Type B pancreatic cell (in vitro differentiated cells): ENCODE results near the gene TRAPPC14. TPM values are rescaled to one million over a fixed set of nuclear protein-coding genes. Genes with fewer than 3 reads are reported as not detected.
A peak's percentile ranks its signal among the peaks of the same experiment; 100 is the strongest.
"Not testable (repeated sequence)": the region's sequence is repeated elsewhere in the genome, so short reads cannot be mapped to it uniquely, and the experiment has no call there.

Experiments used
- DNase-seq: peaks from one replicate; pipeline ENCODE4 v3.0.0; 2021; ENCODE audit warnings: mixed read lengths; ENCODE audit not compliant: unreplicated experiment; ENCODE audit errors: extremely low spot score
- H3K27ac Mint-ChIP-seq: 2 replicates; pipeline ENCODE4 v1.8.0; 2021; ENCODE audit warnings: mild to moderate bottlenecking, mixed read lengths
- H3K27me3 Mint-ChIP-seq: 2 replicates; pipeline ENCODE4 v1.8.0; 2021; ENCODE audit warnings: mixed read lengths
- H3K36me3 Mint-ChIP-seq: 2 replicates; pipeline ENCODE4 v1.8.0; 2021; ENCODE audit warnings: mixed read lengths
- H3K4me1 Mint-ChIP-seq: one replicate; pipeline ENCODE4 v1.8.0; 2021; ENCODE audit warnings: mixed read lengths; ENCODE audit not compliant: unreplicated experiment
- H3K4me3 Mint-ChIP-seq: 2 replicates; pipeline ENCODE4 v1.8.0; 2021; ENCODE audit warnings: mild to moderate bottlenecking, mixed read lengths
- H3K9me3 Mint-ChIP-seq: 2 replicates; pipeline ENCODE4 v1.8.0; 2021; ENCODE audit warnings: mixed read lengths
- total RNA-seq: library from RNA; stranded (reverse); gene quantifications from 2 replicates; pipeline ENCODE4 v1.2.1, GENCODE V29; 2021; ENCODE audit warnings: low replicate concordance
- TF ChIP-seq, protein P1 (sequence below): fragments of 200-600 bp; sonication (generic); conservative IDR thresholded peaks from 2 replicates; pipeline ENCODE4 v1.5.0; 2021; ENCODE audit warnings: antibody characterized with exemption, mild to moderate bottlenecking

Gene TRAPPC14
- total RNA-seq, 1 donor from 2014 or later: 35.2 TPM

DNA sequence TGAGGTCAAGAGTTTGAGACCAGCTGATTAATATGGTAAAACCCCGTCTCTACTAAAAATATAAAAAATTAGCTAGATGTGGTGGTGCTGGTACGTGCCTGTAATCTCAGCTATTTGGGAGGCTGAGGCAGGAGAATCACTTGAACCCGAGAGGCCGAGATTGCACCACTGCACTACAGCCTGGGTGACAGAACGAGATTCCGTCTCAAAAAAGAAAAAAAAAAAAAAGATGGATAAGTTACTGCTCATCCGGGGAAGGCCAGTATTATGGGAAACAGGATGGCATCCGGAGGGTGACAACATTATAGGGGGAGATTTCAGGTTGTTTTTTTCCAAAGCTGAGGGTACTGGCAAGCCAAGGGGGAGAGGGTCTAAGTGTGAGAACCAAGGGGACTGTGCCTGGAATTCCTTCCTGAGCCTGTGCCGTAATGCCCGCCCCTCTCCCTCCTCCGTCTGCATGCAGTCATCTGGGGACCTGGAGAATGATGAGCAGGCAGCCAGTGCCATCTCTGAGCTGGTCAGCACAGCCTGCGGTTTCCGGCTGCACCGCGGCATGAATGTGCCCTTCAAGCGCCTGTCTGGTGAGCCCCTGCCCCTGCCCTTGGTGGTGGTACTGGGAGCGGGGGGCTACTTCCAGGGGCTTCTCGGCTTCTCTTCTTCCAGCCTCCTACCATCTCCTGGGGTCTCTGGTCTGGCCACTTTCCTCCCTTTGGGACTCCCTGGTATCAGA lies 5.4 kb downstream of the TRAPPC14 start:
- no peaks in the 10 kb centered on the region for H3K27me3 Mint-ChIP-seq
- no peak overlapping the region for H3K4me3 Mint-ChIP-seq
- no peaks in the 10 kb centered on the region for H3K9me3 Mint-ChIP-seq
- DNase-seq: no peak
- no peak overlapping the region for H3K27ac Mint-ChIP-seq
- TF ChIP-seq, protein P1, sequence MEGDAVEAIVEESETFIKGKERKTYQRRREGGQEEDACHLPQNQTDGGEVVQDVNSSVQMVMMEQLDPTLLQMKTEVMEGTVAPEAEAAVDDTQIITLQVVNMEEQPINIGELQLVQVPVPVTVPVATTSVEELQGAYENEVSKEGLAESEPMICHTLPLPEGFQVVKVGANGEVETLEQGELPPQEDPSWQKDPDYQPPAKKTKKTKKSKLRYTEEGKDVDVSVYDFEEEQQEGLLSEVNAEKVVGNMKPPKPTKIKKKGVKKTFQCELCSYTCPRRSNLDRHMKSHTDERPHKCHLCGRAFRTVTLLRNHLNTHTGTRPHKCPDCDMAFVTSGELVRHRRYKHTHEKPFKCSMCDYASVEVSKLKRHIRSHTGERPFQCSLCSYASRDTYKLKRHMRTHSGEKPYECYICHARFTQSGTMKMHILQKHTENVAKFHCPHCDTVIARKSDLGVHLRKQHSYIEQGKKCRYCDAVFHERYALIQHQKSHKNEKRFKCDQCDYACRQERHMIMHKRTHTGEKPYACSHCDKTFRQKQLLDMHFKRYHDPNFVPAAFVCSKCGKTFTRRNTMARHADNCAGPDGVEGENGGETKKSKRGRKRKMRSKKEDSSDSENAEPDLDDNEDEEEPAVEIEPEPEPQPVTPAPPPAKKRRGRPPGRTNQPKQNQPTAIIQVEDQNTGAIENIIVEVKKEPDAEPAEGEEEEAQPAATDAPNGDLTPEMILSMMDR: no peak
- H3K4me1 Mint-ChIP-seq: peaks cover 17% of the 10 kb centered on the region
- H3K36me3 Mint-ChIP-seq: peaks cover 8% of the 10 kb centered on the region

DNA sequence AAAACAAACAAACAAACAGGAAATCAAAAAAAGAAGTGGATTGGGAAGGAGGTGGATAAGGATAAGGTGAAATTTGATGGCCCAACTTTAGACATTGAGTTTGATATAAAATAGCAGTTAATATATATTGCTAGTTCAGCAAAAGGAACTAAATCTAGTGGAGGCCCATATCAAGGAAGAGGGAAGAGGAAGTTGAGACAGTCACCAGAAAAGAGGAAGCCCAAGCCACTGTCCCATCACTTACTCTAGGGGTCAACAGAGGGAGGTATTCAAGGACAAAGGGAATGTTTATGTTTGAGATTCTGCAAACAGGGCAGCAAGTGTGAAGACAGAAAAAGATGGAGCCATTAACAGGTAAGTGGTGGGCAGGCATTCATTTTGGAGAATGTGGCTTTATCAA lies 6.1 kb downstream of the TRAPPC14 start:
- Mint-ChIP-seq H3K36me3 (peaks cover 8% of the 10 kb centered on the region), H3K4me3 (no peak overlapping the region), H3K27ac (peak overlapping the region; percentile 2), H3K27me3 (no peaks in the 10 kb centered on the region), H3K4me1 (peaks cover 13% of the 10 kb centered on the region), H3K9me3 (no peaks in the 10 kb centered on the region)
- TF ChIP-seq, protein P1: no peak
- DNase-seq: no peak

DNA sequence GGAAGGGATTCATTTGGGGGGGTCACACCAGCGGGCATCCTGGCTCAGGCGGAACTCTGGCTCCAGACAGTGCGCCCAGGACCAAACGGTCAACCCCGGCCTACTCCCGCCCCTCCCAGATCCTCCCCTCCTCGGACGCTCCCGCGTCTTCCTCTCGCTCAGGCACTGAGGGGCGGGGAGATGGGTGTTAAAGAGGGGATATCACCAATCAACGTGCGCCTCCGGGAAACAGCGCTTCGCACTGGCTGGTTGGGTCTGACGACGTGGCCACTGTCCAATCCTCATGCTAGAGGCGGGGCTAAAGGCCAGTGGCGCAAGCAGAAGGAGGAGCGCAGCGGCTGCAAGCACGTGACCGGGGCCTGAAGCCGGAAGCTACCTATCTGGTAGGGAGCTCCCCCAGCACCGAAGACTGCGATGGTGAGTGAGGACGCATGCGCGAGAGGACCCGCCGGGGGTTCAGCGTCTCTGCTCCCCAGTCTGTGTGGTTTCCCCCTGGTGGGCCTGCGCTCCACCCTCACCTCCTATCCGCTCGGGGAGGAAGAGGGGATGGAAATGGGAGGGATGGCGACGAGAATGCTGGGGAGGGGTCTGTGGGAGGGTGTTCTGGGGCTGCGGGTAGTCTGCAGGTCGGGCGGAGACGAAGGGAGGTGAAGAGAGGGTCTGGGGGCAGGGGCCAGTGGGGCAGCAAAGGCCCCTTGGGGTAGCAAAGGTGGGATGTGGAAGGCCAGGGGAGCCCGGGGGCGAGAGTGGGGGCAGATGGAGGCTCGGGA lies 9.8 kb downstream of the TRAPPC14 start, which contains the start of gene LAMTOR4:
TSS of gene LAMTOR4 (plus strand) at position 360 of the 770 bp plus-strand sequence. CDS start at position 415, 55 bp downstream.
- TF ChIP-seq, protein P1: peak; percentile 28

DNA sequence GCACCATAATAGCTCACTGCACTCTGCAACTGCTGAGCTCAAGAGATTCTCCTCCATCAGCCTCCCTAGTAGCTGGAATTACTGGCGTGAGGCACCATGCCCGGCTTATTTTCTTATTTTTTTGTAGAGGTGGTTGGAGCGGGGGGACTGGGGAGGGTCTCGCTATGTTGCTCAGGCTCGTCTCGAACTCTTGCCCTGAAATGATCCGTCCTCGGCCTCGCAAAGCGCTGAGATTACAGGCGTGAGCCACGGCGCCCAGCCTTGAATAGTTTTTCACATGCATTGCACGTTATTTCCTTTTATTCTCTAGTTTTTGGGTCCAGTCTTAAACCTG lies 10.3 kb downstream of the TRAPPC14 start:
- no peaks in the 10 kb centered on the region for H3K27me3 Mint-ChIP-seq
- H3K4me1 Mint-ChIP-seq: peaks cover 13% of the 10 kb centered on the region
- H3K9me3 Mint-ChIP-seq: no peaks in the 10 kb centered on the region
- peaks cover 8% of the 10 kb centered on the region for H3K36me3 Mint-ChIP-seq
- TF ChIP-seq, protein P1: no peak
- H3K27ac Mint-ChIP-seq: peak overlapping the region; percentile 92
- DNase-seq: no peak
- H3K4me3 Mint-ChIP-seq: peak overlapping the region; percentile 99

More for the DNA sequence above, 9.8 kb downstream of the TRAPPC14 start, which contains the start of gene LAMTOR4:
- no peaks in the 10 kb centered on the region for H3K27me3 Mint-ChIP-seq
- peaks cover 8% of the 10 kb centered on the region for H3K36me3 Mint-ChIP-seq
- H3K4me1 Mint-ChIP-seq: peaks cover 13% of the 10 kb centered on the region
- DNase-seq: peak; percentile 96
- no peaks in the 10 kb centered on the region for H3K9me3 Mint-ChIP-seq
- H3K4me3 Mint-ChIP-seq: peak within 1 kb of the TSS; percentile 99
- H3K27ac Mint-ChIP-seq: peak within 1 kb of the TSS; percentile 92

DNA sequence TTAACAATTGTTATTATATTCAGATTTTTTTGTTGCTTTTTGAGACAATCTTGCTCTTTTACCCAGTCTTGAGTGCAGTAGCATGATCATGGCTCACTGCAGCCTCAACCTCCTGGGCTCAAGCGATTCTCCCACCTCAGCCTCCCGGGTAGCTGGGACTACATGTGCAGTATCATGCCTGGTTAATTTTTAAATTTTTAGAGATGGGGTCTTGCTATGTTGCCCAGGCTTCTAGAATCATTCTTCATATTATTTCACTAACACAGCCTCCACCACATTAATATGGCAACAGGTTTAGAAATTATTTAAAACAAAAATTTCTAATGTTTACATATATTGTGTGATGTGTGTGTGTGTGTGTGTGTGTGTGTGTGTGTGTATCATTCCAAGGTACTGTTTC lies 11.2 kb downstream of the TRAPPC14 start:
- TF ChIP-seq, protein P1: no peak
- Mint-ChIP-seq H3K4me3 (no peak overlapping the region), H3K9me3 (no peaks in the 10 kb centered on the region), H3K4me1 (peaks cover 13% of the 10 kb centered on the region), H3K27ac (no peak overlapping the region), H3K36me3 (peaks cover 4% of the 10 kb centered on the region), H3K27me3 (no peaks in the 10 kb centered on the region)
- DNase-seq: no peak

DNA sequence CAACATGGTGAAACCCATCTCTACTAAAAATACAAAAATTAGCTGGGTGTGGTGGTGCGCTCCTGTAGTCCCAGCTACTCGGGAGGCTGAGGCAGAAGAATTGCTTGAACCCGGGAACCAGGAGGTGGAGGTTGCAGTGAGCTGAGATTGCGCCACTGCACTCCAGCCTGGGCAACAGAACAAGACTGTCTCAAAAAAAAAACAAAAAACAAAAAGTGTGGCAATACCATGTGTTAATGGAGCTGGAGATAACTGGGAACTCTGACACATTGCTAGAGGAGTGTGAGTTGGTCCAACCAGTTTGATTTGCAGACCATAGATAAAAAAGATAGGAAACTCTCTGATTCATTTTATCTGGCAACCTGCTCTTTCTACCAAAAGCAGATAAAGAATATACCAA lies 12.2 kb downstream of the TRAPPC14 start:
- not testable (repeated sequence) for H3K9me3 Mint-ChIP-seq, H3K27ac Mint-ChIP-seq, H3K27me3 Mint-ChIP-seq, H3K4me3 Mint-ChIP-seq, DNase-seq, H3K36me3 Mint-ChIP-seq
- peaks cover 13% of the 10 kb centered on the region for H3K4me1 Mint-ChIP-seq
